Measurements from ENCODE around the gene CANX. TPM values are rescaled to one million over a fixed set of nuclear protein-coding genes. Genes with fewer than 3 reads are reported as not detected.

The CANX gene
- total and polyA plus RNA-seq, 2 of the 13 experiments (the other 11 are each of a cell fraction or from before 2014, with no cell fraction given), result 477 to 680 TPM

DNA sequence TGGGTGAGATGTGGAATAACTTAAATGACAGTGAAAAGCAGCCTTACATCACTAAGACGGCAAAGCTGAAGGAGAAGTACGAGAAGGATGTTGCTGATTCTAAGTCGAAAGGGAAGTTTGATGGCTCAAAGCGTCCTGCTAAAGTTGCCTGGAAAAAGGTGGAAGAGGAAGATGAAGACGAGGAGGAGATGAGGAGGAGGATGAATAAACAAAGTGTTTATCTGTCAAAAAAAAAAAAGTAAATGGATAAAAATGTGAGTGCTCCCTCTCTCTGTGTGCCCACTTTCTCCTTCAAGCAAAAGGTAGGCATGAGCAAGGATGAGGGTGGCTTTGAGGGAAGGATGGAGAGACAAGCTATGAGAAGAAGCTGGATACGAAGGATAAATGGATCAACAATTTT is 4.2 kb upstream of the CANX start:
- TF ChIP-seq, protein P1, sequence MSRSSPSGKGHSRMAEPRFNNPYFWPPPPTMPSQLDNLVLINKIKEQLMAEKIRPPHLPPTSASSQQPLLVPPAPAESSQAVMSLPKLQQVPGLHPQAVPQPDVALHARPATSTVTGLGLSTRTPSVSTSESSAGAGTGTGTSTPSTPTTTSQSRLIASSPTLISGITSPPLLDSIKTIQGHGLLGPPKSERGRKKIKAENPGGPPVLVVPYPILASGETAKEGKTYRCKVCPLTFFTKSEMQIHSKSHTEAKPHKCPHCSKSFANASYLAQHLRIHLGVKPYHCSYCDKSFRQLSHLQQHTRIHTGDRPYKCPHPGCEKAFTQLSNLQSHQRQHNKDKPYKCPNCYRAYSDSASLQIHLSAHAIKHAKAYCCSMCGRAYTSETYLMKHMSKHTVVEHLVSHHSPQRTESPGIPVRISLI (CRISPR knock-in tag; IDR thresholded peaks at IDR 0.05; ENCODE audit: borderline replicate concordance), result no peak
- TF ChIP-seq, protein P2, sequence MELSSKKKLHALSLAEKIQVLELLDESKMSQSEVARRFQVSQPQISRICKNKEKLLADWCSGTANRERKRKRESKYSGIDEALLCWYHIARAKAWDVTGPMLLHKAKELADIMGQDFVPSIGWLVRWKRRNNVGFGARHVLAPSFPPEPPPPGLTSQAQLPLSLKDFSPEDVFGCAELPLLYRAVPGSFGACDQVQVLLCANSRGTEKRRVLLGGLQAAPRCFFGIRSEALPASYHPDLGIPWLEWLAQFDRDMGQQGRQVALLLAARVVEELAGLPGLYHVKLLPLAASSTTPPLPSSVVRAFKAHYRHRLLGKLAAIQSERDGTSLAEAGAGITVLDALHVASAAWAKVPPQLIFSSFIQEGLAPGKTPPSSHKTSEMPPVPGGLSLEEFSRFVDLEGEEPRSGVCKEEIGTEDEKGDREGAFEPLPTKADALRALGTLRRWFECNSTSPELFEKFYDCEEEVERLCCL (CRISPR knock-in tag; IDR thresholded peaks at IDR 0.05; ENCODE audit: borderline replicate concordance), result no peak
- no peak for TF ChIP-seq NRL (CRISPR knock-in tag; IDR thresholded peaks at IDR 0.05; ENCODE audit: borderline replicate concordance)
- no peak for TF ChIP-seq MAFK (conservative IDR thresholded peaks at IDR 0.05 in 1 of 2, IDR thresholded peaks at IDR 0.05 in 1 of 2; ENCODE audit: low read length in 2 of 2)
- TF ChIP-seq, protein P3, sequence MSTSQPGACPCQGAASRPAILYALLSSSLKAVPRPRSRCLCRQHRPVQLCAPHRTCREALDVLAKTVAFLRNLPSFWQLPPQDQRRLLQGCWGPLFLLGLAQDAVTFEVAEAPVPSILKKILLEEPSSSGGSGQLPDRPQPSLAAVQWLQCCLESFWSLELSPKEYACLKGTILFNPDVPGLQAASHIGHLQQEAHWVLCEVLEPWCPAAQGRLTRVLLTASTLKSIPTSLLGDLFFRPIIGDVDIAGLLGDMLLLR (CRISPR knock-in tag; IDR thresholded peaks at IDR 0.05), result no peak
- no peak for TF ChIP-seq ZNF83 (CRISPR knock-in tag; IDR thresholded peaks at IDR 0.05; ENCODE audit: borderline replicate concordance)
- TF ChIP-seq POLR2G (IDR thresholded peaks at IDR 0.05; ENCODE audit: low read depth, low read length), result no peak
- TF ChIP-seq CENPX (CRISPR knock-in tag; IDR thresholded peaks at IDR 0.05), result no peak
- TF ChIP-seq IRF1 (CRISPR knock-in tag; IDR thresholded peaks at IDR 0.05; ENCODE audit: low read depth), result no peak
- TF ChIP-seq DMAP1 (CRISPR knock-in tag; IDR thresholded peaks at IDR 0.05), result no peak
- TF ChIP-seq MAFF (IDR thresholded peaks at IDR 0.05; ENCODE audit: low read depth, low read length), result no peak
- TF ChIP-seq MXD4 (CRISPR knock-in tag; IDR thresholded peaks at IDR 0.05), result no peak
- TF ChIP-seq ZBED4 (CRISPR knock-in tag; IDR thresholded peaks at IDR 0.05; ENCODE audit: borderline replicate concordance), result no peak
- no peak for TF ChIP-seq ZNF598 (CRISPR knock-in tag; IDR thresholded peaks at IDR 0.05; ENCODE audit: borderline replicate concordance)
- no TSS peak for BruUV-seq (replicated peaks)
- ChIA-PET CTCF (ENCODE audit: low intra/inter-chr PET ratio, low total read pairs) (no interaction called here), POLR2A (interaction anchor here (1.1 to 1.3 kb wide), 3 partner anchors 10 to 16 kb away, joined by 3 to 4 read pairs (median 3); partner anchors contain the start of gene CBY3)
- Histone ChIP-seq H3K27me3 (ENCODE audit: control insufficient read depth in 1 of 2, insufficient read depth in 2 of 2, low read length in 2 of 2) (no peaks in the 10 kb centered on the region; a peak in 1 of 5 replicates), H3K79me2 (ENCODE audit: insufficient read depth, low read length) (peaks cover 13% of the 10 kb centered on the region), H3K36me3 (replicated peaks in 1 of 2; ENCODE audit: control insufficient read depth in 1 of 2, insufficient read depth in 2 of 2, low read length in 2 of 2) (no peaks in the 10 kb centered on the region), H3K4me2 (ENCODE audit: low read depth, low read length) (no peak overlapping the region), H4K20me1 (ENCODE audit: insufficient read depth, low read length) (0 out of 2 replicates have a peak, but pooled peaks cover 1% of the 10 kb centered on the region), H3K4me3 (replicated peaks in 1 of 3; ENCODE audit: insufficient read depth in 1 of 3, low read depth in 2 of 3, low read length in 3 of 3) (no peak overlapping the region), H3K9ac (ENCODE audit: insufficient read depth, low read depth, low read length) (no peak overlapping the region), H3K27ac (ENCODE audit: extremely low read length, insufficient read depth, low read length) (no peak overlapping the region), H2AFZ (ENCODE audit: low read length) (no peak overlapping the region), H3K9me3 (ENCODE audit: low read length) (no peaks in the 10 kb centered on the region), H3K4me1 (ENCODE audit: insufficient read depth, low read length) (peaks cover 23% of the 10 kb centered on the region)
- FAIRE-seq (no peak), ATAC-seq (no peak), DNase-seq (ENCODE audit: low spot score) (no peak)
- in situ Hi-C loops (cut with HindIII; ENCODE audit: extremely low pct_ligation_motif_present, low pct_unique_long_range_greater_than_20kb), result no loop called here
- 83% methylated on average over 6 of the region's 6 CpGs for WGBS (ENCODE audit: low lambda C conversion rate)
- intact Hi-C loops (cut with micrococcal nuclease; ENCODE audit: unreplicated experiment), result no loop called here

All from HepG2 (cell line).